Dedifferentiated amniotic fluid mesenchymal stem cell (primary cell): ENCODE results near the gene SARNP.

Experiments
- DNase-seq: peaks from one replicate; pipeline ENCODE4 v3.0.0-alpha.2; 2016; ENCODE audit errors: extremely low spot score

Gene SARNP

DNA sequence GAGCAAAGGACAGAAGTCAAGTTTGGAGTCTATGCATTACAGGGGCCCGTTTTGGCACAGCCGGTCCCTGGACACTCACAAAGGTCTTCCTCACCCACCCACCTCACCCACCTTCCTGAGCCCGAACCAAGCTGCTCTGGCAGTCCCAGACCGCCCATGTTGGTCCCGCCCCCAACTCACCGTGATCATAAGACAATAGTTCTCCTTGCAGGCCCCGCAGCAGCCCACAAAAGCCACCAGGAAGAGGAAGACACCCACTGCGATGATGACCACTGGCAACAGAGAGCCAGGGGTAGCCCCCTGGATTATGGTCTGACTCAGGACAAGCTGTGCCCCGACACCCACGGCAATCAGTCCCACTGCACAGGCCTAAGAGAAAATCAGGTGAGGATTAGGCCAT is 90.6 kb downstream of the SARNP start:
- no peak for DNase-seq

GRCh38 chr12:55725556-55725955 is 92.0 kb downstream of the SARNP start:
- DNase-seq = no peak

- DNase-seq = no peak
Observed at GRCh38 chr12:55724940-55725309, 92.6 kb downstream of the SARNP start.

DNA sequence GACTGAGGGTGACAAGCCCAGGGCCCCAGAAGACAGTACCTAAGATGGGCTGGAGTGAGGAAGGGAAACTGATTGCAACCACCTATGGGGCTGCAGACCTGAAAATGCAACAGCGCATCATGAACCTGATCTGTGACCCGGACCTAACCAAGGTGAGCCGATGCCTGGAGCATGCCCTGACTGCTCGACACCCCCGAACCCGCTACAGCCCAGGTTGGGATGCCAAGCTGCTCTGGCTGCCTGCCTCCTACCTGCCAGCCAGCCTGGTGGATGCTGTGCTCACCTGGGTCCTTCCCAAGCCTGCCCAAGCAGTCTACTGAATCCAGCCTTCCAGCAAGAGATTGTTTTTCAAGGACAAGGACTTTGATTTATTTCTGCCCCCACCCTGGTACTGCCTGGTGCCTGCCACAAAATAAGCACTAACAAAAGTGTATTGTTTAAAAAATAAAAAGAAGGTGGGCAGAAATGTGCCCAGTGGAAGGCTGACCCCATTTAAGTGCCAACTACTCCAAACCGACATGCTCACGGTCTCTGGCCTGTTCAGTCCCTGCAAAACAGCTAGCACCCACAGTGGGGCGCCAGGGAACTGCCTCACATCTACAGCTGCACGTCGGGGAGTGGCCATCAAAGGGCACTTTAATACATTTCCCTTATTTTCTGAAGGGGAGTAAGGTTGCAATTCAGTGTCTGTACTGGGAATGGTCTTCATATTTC is 93.1 kb downstream of the SARNP start:
- DNase-seq = peak; percentile 55

DNA sequence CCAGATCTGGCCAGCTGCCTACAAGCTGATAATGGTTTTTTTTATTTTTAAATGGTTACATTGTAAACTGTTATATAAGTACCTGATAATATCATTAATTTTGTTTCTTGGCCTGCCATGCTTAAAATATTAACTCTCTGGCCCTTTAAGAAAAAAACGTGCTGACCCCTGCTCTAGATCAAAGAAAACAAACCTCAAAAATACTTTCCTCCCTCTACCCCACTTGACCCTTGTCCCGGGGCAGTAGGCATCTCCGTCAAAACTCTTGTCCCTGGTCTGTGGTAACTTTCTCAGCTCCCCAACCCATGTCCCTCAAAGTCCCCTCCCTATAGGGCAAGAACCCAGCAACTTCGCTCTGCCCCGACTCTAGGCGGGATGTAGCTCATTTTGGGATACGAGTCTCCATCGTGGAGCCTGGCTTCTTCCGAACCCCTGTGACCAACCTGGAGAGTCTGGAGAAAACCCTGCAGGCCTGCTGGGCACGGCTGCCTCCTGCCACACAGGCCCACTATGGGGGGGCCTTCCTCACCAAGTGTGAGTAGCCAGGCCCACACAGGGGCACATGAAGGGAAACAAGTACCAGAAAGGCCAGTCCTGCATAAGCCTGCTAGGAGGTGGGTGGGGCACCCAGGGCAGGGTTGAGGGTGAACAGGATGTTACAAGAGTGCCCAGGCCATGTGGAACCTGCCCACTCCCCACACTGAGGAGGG is 93.9 kb downstream of the SARNP start:
- DNase-seq = no peak

DNA sequence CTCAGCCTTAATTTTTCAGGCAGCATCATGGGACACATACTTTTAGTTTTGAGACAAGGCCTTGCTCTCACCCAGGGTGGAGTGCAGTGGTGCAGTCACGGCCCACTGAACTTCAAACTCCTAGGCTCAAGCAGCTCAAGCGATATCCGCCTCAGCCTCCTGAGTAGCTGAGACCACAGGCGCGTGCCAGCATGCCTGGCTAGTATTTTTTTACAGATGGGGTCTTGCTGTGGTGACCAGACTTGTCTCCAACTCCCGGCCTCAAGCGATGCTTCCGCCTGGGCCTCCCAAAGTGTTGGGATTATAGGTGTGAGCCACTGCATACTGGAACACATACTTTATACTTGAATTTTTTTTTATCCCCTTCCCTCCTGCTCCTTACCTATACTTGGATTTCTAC is 94.6 kb downstream of the SARNP start:
- no peak for DNase-seq

- DNase-seq = no peak
Observed at GRCh38 chr12:55721601-55722213, 95.8 kb downstream of the SARNP start.

DNA sequence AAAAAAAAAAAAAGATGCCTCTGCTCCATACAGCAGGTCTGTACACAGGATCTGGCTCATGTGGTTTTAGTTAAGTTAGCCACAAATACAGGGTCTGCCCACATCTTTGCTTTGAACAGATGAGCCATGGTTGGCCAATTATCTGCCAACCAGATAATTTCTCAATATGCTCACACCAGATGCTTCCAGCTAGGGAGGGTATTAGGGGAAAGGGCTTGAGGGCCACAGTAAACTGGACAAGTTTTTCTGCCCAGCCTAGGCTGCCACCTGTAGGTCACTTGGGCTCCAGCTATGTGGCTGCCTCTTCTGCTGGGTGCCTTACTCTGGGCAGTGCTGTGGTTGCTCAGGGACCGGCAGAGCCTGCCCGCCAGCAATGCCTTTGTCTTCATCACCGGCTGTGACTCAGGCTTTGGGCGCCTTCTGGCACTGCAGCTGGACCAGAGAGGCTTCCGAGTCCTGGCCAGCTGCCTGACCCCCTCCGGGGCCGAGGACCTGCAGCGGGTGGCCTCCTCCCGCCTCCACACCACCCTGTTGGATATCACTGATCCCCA is 96.6 kb downstream of the SARNP start:
- peak; percentile 83 for DNase-seq

DNA sequence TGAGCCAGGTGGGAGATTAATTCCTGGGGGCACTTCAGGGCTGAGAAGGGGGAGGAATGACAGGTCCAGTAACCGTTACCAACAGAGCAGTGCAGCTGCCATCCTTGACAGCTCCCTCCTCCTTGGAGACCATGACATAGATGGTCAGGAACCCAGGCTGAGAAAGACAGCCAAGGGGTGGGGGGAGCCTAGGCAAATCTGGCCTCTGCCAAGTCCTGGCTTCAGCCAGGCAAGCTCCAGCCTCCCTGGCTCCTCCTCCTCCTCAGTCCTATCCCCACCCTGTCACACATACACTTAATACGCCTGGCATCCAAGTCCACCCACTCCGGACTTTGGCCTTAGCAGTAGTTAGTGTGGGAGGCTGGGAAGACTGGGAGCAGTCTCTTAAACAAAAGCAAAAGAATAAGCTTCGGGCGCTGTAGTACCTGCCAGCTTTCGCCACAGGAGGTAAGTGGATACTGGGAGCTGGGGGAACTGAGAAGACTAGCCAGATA is 97.4 kb downstream of the SARNP start, which contains the start of gene RDH5:
RDH5 (plus strand) TSS at position 323 of the 494 bp plus-strand sequence. CDS start 792 bp downstream, outside the sequence.
- DNase-seq = peak; percentile 88

GRCh38 chr12:55719371-55719770 is 98.2 kb downstream of the SARNP start:
- no peak for DNase-seq

GRCh38 chr12:55718624-55719275 is 98.8 kb downstream of the SARNP start:
- DNase-seq = no peak

DNA sequence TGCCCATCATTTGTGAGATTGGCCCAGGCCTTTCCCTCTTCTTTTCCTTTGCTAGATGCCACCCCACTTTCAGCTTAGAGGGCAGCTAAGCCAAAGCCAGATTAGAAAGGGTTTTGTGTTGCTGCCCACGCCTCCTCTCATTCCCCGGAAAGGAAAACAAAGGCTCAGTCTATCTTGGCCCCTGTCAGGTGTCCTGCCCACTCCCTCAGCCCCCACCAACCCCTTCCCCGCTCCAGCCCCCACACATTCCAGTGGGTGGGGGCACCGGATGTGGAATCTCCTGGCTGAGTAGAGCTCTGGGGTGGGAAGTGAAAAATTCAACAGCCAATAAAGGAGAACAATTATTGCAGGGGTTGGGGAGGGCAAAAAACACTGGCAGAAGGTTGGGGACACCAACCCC is 99.5 kb downstream of the SARNP start:
- no peak for DNase-seq

GRCh38 chr12:55717011-55718007 is 100.2 kb downstream of the SARNP start:
- DNase-seq = no peak

- no peak for DNase-seq
Observed at GRCh38 chr12:55716582-55716957, 101.0 kb downstream of the SARNP start.

DNA sequence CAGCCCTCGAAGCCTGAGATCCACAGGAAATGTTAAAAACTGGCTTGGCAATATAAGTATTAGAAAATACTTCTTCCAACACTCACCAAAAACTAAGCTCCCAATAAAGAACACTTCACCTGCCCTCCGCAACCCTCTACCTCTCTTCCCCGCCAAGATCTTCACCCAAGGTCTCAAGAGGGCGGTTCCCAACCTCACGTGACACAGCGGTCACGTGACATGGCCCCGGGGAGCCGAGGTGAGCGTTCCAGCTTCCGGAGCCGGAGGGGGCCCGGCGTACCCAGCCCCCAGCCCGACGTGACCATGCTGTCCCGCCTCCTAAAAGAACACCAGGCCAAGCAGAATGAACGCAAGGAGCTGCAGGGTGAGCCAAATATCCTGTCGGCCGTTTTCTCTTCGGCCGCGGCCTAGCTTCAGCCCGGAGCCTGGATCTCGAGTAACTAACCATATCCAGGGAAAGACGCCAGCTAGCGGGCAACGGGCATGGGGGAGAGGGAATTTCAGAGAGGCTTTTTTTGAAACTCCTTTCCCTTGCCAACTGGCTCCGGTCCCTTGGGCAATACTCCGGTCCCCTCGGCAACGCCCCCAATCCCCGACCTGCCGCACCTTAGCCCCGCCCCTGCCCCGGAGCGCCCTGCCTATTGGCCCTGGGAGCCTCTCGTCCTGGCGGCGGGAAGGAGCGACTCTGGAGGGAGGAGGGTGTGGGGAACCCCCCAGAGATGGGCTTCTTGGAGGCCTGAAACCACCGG is 101.5 kb downstream of the SARNP start, which contains the start of gene BLOC1S1:
BLOC1S1 (plus strand) TSS at position 214 of the 749 bp plus-strand sequence; CDS start at position 220, 6 bp downstream.
- DNase-seq = peak; percentile 77

DNA sequence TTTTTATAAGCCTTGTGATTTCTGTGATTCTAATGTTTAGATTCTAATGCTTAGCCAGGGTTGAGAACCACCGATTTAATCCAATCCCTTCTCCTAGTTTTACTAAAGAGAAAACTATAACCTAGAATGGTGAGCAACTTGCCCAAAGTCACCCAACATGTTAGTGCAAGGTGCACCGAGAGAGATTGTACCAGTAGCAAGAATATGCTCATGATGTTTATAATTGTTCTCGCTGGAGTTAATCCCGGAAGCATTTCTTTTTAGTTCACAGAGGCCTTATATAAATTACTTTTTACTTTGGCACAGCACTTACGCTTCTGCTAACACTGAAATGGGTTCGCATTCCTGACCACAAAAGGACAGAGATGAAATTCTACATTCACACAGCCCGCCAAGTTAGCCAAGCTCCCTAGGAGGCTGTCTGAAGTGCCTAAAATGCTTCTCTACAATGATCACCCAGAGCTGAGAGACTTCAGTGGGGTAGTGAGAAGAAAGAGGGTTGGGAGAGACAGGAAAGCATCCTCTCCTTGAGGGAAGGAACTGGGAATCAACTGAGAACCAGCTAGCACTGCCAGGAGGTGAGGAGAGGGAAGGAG is 102.3 kb downstream of the SARNP start:
- no peak for DNase-seq

GRCh38 chr12:55713721-55714120 is 103.8 kb downstream of the SARNP start:
- DNase-seq = peak; percentile 74

DNA sequence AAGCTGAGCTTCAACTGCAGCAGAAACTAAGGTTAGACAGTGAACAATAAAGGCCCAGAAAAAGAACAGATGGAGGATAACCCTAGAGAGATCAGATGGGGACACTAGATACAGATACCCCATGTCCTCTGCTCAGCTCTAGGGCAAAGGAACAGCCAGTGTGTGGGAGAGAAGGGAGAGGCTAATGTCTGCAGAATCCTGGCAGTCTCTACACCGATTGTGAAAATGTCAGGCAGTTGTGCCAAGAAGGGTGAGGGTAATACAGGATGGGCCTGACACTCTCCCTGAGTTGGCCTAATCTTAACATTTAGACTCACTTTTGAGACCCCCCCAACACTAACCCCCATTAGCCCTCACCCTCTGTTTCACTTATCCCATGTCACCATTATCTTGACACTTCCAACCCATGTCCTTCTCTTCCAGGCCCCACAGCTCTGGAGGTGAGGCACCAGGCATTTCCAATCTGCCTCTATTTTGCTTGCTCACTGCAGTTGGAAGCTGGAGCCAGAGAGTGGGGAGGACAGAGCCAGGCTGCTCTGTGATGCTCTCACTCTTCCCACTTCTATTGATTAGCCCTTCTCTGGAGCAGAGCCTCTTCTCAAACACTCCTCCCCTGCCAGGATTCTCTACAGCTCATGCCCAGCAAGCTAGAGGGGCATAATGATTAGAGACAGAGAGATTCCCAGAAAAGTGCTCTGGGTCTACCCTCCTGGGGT is 104.7 kb downstream of the SARNP start:
- no peak for DNase-seq
